Activated CD4-positive, alpha-beta memory T cell treated with anti-CD3 and anti-CD28 coated beads for 36 hours (primary cell): ENCODE data around the gene ZNF804A. TPM values are rescaled to one million over a fixed set of nuclear protein-coding genes. Genes with fewer than 3 reads are reported as not detected.
"Not testable (repeated sequence)": the region's sequence is repeated elsewhere in the genome, so short reads cannot be mapped to it uniquely, and the experiment has no call there.

Source experiments
- CTCF ChIA-PET: fragments of 350-600 bp; sonication (Branson Sonifier 250); formaldehyde crosslinking; loops from one replicate; lab custom pipeline; 2021; ENCODE audit warnings: antibody characterized with exemption, inconsistent platforms; lab: Charles Lee
- POLR2A ChIA-PET: fragments of 350-600 bp; sonication (Branson Sonifier 250); formaldehyde crosslinking; loops from one replicate; lab custom pipeline; 2021; ENCODE audit warnings: antibody characterized with exemption; lab: Charles Lee
- DNase-seq: peaks from one replicate; pipeline ENCODE4 v3.0.0-alpha.2; 2020
- H3K27ac Mint-ChIP-seq: one replicate; pipeline ENCODE4 v1.8.0; 2021; ENCODE audit warnings: mixed read lengths
- H3K27me3 Mint-ChIP-seq: one replicate; pipeline ENCODE4 v1.8.0; 2021; ENCODE audit warnings: mixed read lengths
- H3K36me3 Mint-ChIP-seq: one replicate; pipeline ENCODE4 v1.8.0; 2021; ENCODE audit warnings: mixed read lengths
- H3K4me1 Mint-ChIP-seq: one replicate; pipeline ENCODE4 v1.8.0; 2021; ENCODE audit warnings: low read depth, mixed read lengths
- H3K4me3 Mint-ChIP-seq: one replicate; pipeline ENCODE4 v1.8.0; 2021; ENCODE audit warnings: mild to moderate bottlenecking, mixed read lengths
- H3K9me3 Mint-ChIP-seq: one replicate; pipeline ENCODE4 v1.8.0; 2021; ENCODE audit warnings: mixed read lengths
- intact Hi-C: fragments of 100-400 bp; cut with micrococcal nuclease; formaldehyde crosslinking; loops from one replicate; pipeline ENCODE4 v1.15.1; 2023
- total RNA-seq, 2 experiments: library from RNA; stranded (reverse); gene quantifications; one replicate each; pipeline ENCODE4 v1.2.3, GENCODE V29; 2021

ZNF804A gene
- total RNA-seq, 2 experiments from 2014 or later = not detected

DNA sequence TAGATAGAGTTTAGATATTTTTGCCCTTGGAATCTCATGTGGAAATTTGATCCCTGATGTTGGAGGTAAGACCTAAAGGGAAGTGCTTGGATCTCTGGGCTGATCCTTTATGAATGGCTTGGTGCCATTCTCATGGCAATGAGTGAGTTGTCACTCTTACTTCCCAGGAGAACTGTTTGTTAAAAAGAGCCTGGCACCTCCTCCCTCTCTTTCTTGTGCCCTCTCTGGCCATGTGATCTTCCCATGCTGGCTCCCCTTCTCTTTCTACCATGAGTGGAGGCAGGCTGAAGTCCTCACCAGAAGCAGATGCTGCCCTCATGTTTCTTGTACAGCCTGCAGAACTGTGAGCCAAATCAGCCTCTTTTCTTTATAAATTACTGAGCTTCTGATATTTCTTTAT is 276.9 kb downstream of the ZNF804A start:
- H3K9me3 Mint-ChIP-seq = peaks cover 4% of the 10 kb centered on the region
- H3K36me3 Mint-ChIP-seq = no peaks in the 10 kb centered on the region
- no peak overlapping the region for H3K27ac Mint-ChIP-seq
- CTCF ChIA-PET = no interaction called here
- no peak for DNase-seq
- H3K4me3 Mint-ChIP-seq = no peak overlapping the region
- H3K27me3 Mint-ChIP-seq = no peaks in the 10 kb centered on the region
- intact Hi-C loops = no loop called here
- POLR2A ChIA-PET = no interaction called here
- H3K4me1 Mint-ChIP-seq = no peaks in the 10 kb centered on the region

DNA sequence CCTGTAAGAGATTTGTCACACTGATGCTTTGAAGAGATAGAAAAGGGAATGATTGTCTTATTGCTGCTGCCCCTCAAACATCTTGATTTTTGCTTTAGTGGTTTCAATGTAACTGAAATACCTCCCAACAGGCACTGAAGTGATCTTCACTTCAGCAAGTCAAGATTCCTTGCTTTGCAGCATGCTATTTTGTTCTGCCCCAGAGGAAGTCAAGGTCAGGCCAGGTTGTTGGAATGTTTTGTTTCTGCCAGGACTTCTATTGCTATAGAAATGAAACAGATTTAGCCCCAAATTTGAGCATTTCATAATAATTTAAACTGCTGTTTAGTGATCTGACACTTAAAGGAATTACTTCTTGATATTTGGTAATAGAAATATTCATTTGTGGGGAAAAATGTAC is 277.6 kb downstream of the ZNF804A start:
- ChIA-PET POLR2A (no interaction called here), CTCF (no interaction called here)
- Mint-ChIP-seq H3K4me3 (no peak overlapping the region), H3K36me3 (no peaks in the 10 kb centered on the region), H3K9me3 (peaks cover 5% of the 10 kb centered on the region), H3K27me3 (no peaks in the 10 kb centered on the region), H3K4me1 (no peaks in the 10 kb centered on the region), H3K27ac (no peak overlapping the region)
- intact Hi-C loops = no loop called here
- DNase-seq = no peak

DNA sequence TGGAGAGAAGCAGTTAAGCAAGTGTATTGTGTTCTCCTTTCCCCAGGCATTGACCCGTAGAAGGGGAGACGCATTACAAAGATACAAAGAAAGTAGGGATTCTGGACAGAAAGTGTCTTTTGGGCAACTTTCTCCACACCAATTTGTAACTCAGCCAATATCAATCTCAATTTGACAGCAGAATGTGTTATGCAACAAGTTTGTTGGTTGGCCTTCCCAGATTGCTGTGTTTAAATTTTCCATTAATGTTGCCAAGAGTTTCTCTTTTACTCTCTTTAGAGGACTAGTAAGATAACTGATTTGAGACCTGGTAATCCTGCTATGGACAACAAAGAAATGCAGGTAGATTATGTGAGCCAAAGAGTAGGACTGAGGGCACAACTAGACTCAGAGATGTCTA is 279.6 kb downstream of the ZNF804A start:
- ChIA-PET CTCF (no interaction called here), POLR2A (no interaction called here)

DNA sequence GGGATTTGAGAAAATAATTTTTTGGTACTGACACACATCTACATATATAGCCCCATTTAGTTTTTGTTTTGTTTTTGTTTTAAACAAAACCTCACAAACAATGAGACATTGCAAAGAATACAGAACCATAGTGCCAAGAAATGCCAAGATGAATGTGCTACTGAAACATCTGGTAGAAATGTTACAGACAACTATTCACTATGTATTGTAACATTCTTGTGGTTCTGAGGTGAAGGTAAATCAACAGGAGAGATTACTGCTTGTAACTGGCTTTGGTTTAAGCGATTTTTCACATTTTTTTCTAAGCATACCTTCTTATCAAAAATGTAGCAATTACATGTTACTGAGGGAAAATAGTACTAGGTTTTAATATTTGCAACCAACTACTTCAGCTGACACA is 281.3 kb downstream of the ZNF804A start:
- peaks cover 17% of the 10 kb centered on the region for H3K9me3 Mint-ChIP-seq
- POLR2A ChIA-PET = no interaction called here
- CTCF ChIA-PET = no interaction called here
- intact Hi-C loops = no loop called here
- no peak for DNase-seq
- H3K4me3 Mint-ChIP-seq = no peak overlapping the region
- no peaks in the 10 kb centered on the region for H3K27me3 Mint-ChIP-seq
- H3K27ac Mint-ChIP-seq = no peak overlapping the region
- H3K4me1 Mint-ChIP-seq = no peaks in the 10 kb centered on the region
- H3K36me3 Mint-ChIP-seq = no peaks in the 10 kb centered on the region

More for the DNA sequence above, 279.6 kb downstream of the ZNF804A start:
- H3K27ac Mint-ChIP-seq = no peak overlapping the region
- H3K9me3 Mint-ChIP-seq = peaks cover 12% of the 10 kb centered on the region
- H3K4me3 Mint-ChIP-seq = no peak overlapping the region
- no peak for DNase-seq
- no peaks in the 10 kb centered on the region for H3K4me1 Mint-ChIP-seq
- intact Hi-C loops = no loop called here
- no peaks in the 10 kb centered on the region for H3K36me3 Mint-ChIP-seq
- H3K27me3 Mint-ChIP-seq = no peaks in the 10 kb centered on the region

DNA sequence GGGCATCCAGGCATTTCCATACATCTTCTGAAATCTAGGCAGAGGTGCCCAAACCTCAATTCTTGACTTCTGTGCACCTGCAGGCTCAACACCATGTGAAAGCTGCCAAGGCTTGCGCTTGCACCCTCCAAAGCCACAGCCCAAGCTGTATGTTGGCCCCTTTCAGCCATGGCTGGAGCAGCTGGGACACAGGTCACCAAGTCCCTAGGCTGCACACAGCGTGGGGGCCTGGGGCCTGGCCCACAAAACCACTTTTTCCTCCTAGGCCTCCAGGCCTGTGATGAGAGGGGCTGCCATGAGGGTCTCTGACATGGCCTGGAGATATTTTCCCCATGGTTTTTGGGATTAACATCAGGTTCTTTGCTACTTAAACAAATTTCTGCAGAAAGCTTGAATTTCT is 288.3 kb downstream of the ZNF804A start:
- H3K36me3 Mint-ChIP-seq, H3K27me3 Mint-ChIP-seq, H3K4me1 Mint-ChIP-seq, POLR2A ChIA-PET, H3K4me3 Mint-ChIP-seq, DNase-seq, H3K27ac Mint-ChIP-seq, CTCF ChIA-PET, intact Hi-C loops: not testable (repeated sequence)
- H3K9me3 Mint-ChIP-seq = peaks cover 28% of the 10 kb centered on the region

DNA sequence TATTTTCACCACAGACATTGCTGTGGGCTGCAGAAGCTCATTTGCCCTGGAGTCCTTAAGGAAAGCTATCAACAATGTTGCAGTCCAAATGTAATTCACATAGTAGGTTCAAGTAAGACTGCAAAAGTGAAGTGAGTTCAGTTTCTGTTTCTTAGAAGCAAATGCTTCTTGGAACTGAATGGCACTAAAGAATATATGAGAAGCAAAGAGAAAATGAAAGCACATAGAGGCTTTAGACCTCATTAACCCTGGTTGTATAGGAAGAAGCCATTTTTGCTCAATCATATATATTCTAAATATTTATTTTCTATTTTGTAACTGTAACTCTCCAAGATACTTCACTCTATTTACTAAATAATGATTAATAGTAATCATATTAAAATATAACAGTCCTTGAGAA is 292.0 kb downstream of the ZNF804A start:
- POLR2A ChIA-PET = no interaction called here
- H3K27me3 Mint-ChIP-seq = no peaks in the 10 kb centered on the region
- H3K27ac Mint-ChIP-seq = no peak overlapping the region
- intact Hi-C loops = no loop called here
- H3K4me3 Mint-ChIP-seq = no peak overlapping the region
- no peaks in the 10 kb centered on the region for H3K4me1 Mint-ChIP-seq
- CTCF ChIA-PET = no interaction called here
- no peaks in the 10 kb centered on the region for H3K36me3 Mint-ChIP-seq
- no peak for DNase-seq
- peaks cover 12% of the 10 kb centered on the region for H3K9me3 Mint-ChIP-seq

DNA sequence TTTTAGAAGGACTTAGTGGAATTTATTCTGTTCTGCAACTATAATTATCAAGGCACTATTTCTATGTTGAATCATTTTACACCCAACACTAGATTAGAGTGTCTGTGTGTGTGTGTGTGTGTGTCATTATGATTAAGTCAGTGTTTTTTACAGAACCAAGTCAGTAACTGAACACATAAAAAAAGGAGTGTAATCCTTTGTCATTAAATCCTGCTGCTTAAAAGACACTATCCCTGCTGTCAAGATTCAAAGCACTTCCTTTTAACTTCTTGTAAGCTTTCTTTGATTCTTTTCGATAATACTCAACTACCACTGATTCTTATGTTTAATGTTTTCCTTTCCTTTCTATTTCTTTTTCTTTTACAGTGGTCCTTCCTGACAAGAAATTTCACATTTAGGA is 306.7 kb downstream of the ZNF804A start:
- intact Hi-C loops = no loop called here
- Mint-ChIP-seq H3K4me3 (no peak overlapping the region), H3K27ac (no peak overlapping the region), H3K36me3 (no peaks in the 10 kb centered on the region), H3K27me3 (no peaks in the 10 kb centered on the region), H3K4me1 (no peaks in the 10 kb centered on the region), H3K9me3 (peaks cover 9% of the 10 kb centered on the region)
- CTCF ChIA-PET = no interaction called here
- no peak for DNase-seq
- POLR2A ChIA-PET = no interaction called here

DNA sequence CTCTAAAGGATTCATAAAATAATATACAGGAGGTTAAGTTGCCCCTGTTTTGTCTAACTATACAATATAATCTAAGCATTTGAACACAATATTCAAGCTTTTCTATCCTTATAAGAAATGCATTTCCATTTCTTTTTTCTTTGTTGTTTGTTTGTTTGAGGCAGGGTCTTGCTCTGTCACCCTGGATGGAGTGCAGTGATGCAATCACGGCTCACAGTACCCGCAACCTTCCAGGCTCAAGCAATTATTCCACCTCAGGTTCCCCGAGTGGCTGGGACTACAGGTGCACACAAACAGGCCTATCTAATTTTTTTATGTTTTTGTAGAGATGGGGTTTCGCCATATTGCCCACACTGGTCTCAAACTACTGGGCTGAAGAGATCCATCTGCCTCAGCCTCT is 307.8 kb downstream of the ZNF804A start:
- no peaks in the 10 kb centered on the region for H3K4me1 Mint-ChIP-seq
- POLR2A ChIA-PET = no interaction called here
- H3K27me3 Mint-ChIP-seq = no peaks in the 10 kb centered on the region
- DNase-seq = no peak
- H3K36me3 Mint-ChIP-seq = no peaks in the 10 kb centered on the region
- peaks cover 7% of the 10 kb centered on the region for H3K9me3 Mint-ChIP-seq
- CTCF ChIA-PET = no interaction called here
- no peak overlapping the region for H3K4me3 Mint-ChIP-seq
- no peak overlapping the region for H3K27ac Mint-ChIP-seq
- intact Hi-C loops = no loop called here

DNA sequence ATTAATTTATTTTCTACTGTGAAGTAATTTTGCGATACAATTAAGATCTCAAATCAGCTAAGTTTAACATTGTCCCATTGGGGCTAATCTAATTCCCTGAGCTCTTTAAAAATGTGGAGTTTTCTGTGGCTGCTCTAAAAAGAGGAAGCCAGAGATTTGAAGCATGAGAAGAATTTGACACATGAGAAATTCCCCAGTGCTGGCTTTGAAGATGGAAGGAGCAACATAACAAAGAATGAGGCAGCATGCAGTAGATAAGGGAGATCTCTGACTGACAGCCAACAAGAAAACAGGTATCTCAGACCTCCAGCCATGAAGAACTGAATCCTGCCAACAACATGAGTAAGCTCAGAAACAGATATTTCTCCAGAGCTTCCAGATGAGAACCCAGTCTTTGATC is 308.4 kb downstream of the ZNF804A start:
- H3K36me3 Mint-ChIP-seq = no peaks in the 10 kb centered on the region
- no peak for DNase-seq
- H3K27me3 Mint-ChIP-seq = no peaks in the 10 kb centered on the region
- no peak overlapping the region for H3K27ac Mint-ChIP-seq
- no peak overlapping the region for H3K4me3 Mint-ChIP-seq
- POLR2A ChIA-PET = no interaction called here
- intact Hi-C loops = no loop called here
- H3K4me1 Mint-ChIP-seq = no peaks in the 10 kb centered on the region
- peaks cover 7% of the 10 kb centered on the region for H3K9me3 Mint-ChIP-seq
- CTCF ChIA-PET = no interaction called here

DNA sequence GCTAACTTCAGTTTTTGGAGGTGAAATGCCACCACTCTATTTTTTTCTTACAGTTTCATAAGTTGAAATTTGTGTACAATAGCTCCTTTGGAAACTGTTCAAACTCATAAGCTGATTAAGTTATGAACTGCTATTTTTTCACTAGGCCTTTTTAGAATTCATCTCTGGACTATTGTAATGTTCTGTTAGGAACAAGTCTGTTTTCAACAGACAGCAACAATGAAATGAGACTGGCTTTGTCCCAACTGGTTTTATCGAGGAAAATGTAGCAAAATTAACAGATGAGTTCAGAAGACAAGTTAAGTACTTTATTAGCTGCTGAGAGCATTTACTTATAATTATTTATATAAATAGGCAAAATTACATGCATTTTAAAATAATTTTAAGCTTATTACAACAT is 310.6 kb downstream of the ZNF804A start:
- CTCF ChIA-PET = no interaction called here
- no peak overlapping the region for H3K27ac Mint-ChIP-seq
- POLR2A ChIA-PET = no interaction called here
- no peak for DNase-seq
- no peak overlapping the region for H3K4me3 Mint-ChIP-seq
- H3K36me3 Mint-ChIP-seq = no peaks in the 10 kb centered on the region
- H3K4me1 Mint-ChIP-seq = no peaks in the 10 kb centered on the region
- intact Hi-C loops = no loop called here
- H3K27me3 Mint-ChIP-seq = no peaks in the 10 kb centered on the region
- peaks cover 10% of the 10 kb centered on the region for H3K9me3 Mint-ChIP-seq

DNA sequence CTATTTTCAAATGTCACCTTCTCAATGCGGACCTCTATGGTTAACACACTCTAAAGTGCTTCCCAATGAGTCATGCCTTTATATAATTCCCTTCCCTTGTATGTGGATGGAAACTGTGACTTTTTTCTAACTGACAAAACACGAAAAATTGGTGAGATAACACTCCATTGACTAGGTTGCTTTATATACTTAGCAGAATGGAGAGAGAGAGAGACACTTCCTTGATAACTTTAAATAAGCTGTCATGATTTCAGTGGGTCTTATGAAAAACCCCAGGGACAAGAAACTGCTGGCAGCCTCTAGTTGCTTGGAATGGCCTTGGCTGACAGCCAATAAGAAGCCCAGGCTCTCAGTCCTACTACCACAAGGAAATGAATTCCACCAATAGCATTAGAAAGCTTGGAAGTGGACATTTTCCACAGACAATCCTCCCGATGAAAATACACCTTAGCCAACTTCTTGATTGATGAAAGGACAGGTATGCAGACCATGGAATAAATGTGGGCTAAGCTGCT is 322.2 kb downstream of the ZNF804A start:
- no peak overlapping the region for H3K27ac Mint-ChIP-seq
- no peak for DNase-seq
- H3K9me3 Mint-ChIP-seq = peaks cover 26% of the 10 kb centered on the region
- ChIA-PET POLR2A (no interaction called here), CTCF (no interaction called here)
- intact Hi-C loops = no loop called here
- no peak overlapping the region for H3K4me3 Mint-ChIP-seq
- H3K4me1 Mint-ChIP-seq = no peaks in the 10 kb centered on the region
- no peaks in the 10 kb centered on the region for H3K36me3 Mint-ChIP-seq
- no peaks in the 10 kb centered on the region for H3K27me3 Mint-ChIP-seq

DNA sequence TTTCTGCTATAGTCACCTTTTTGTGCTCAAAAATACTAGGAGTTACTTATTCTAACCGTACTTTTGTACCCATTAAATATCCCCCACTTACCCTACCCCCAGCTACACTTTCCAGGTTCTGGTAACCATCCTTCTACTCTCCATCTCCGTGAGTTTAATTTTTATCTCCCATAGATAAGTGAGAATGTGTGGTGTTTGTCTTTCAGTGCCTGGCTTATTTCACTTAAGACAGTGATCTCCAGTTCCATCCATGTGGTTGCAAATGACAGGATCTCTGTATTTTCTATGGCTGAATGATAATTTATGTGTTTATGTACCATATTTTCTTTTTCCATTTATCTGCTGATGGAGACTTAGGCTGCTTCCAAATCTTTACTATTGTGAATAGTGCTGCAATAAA is 323.3 kb downstream of the ZNF804A start:
- Mint-ChIP-seq H3K4me3 (no peak overlapping the region), H3K36me3 (no peaks in the 10 kb centered on the region), H3K27me3 (no peaks in the 10 kb centered on the region), H3K4me1 (no peaks in the 10 kb centered on the region), H3K27ac (no peak overlapping the region), H3K9me3 (peaks cover 29% of the 10 kb centered on the region)
- intact Hi-C loops = no loop called here
- POLR2A ChIA-PET = no interaction called here
- no peak for DNase-seq
- CTCF ChIA-PET = no interaction called here

DNA sequence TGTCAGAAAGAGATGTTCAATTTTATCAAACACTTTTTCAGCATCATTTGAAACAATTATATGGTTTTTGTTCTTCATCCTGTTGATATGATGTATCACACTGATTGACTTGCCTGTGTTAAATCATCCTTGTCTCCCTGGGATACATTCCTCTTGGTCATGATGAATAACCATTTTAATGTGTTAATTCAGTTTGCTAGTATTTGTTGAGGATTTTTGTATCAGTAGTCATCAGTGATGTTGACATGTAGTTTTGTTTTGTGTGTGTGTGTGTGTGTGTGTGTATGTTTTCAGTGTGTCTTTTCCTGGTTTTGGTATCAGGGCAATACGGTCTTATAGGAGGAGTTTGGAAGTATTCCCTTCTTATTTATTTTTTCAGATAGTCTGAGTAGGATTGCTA is 325.4 kb downstream of the ZNF804A start:
- no peak overlapping the region for H3K4me3 Mint-ChIP-seq
- H3K36me3 Mint-ChIP-seq = no peaks in the 10 kb centered on the region
- ChIA-PET POLR2A (no interaction called here), CTCF (no interaction called here)
- intact Hi-C loops = no loop called here
- no peaks in the 10 kb centered on the region for H3K4me1 Mint-ChIP-seq
- DNase-seq = no peak
- H3K27me3 Mint-ChIP-seq = no peaks in the 10 kb centered on the region
- no peak overlapping the region for H3K27ac Mint-ChIP-seq
- H3K9me3 Mint-ChIP-seq = peaks cover 39% of the 10 kb centered on the region
